Measurements from ENCODE around the gene NEU1.
"Not testable (repeated sequence)": the region's sequence is repeated elsewhere in the genome, so short reads cannot be mapped to it uniquely, and the experiment has no call there.

- TF ChIP-seq MAX (IDR thresholded peaks at IDR 0.05; ENCODE audit: low read depth); CTCF (IDR thresholded peaks at IDR 0.05); EP300 (IDR thresholded peaks at IDR 0.05; ENCODE audit: borderline replicate concordance in 1 of 2, low read depth in 1 of 2, low read length in 1 of 2); RCOR1 (IDR thresholded peaks at IDR 0.05; ENCODE audit: low read length); SIN3A (IDR thresholded peaks at IDR 0.05; ENCODE audit: borderline replicate concordance, low read depth, low read length); YY1 (IDR thresholded peaks at IDR 0.05; ENCODE audit: low read depth); NRF1 (IDR thresholded peaks at IDR 0.05; ENCODE audit: low read depth, low read length); USF2 (IDR thresholded peaks at IDR 0.05; ENCODE audit: borderline replicate concordance, low read depth, low read length); MXI1 (IDR thresholded peaks at IDR 0.05; ENCODE audit: low read depth, low read length); IRF3 (IDR thresholded peaks at IDR 0.05; ENCODE audit: low read depth, low read length); GABPA (IDR thresholded peaks at IDR 0.05; ENCODE audit: low read depth); MEF2A (IDR thresholded peaks at IDR 0.05; ENCODE audit: borderline replicate concordance, low read depth); RAD21 (IDR thresholded peaks at IDR 0.05; ENCODE audit: low read length): not testable (repeated sequence)
Measured at GRCh38 chr6:31857774-31858173, 4.8 kb downstream of the NEU1 start.
